Measurements from ENCODE around the gene ABHD3. TPM values are rescaled to one million over a fixed set of nuclear protein-coding genes. Genes with fewer than 3 reads are reported as not detected.

The ABHD3 gene
- total and polyA plus RNA-seq, 8 donors: 8.9 to 33.4 (median 18.9) TPM

- no peaks in the 10 kb centered on the region for H3K9me3 ChIP-seq
- H3K27me3 ChIP-seq: no peaks in the 10 kb centered on the region
- intact Hi-C loops (cut with DNase I; ENCODE audit: low total_unique reads): no loop called here
- no peak overlapping the region for H3K27ac ChIP-seq
- 98 to 100% (median 98%) methylated on average over 1 to 28 of the region's 28 CpGs for WGBS, 5 donors
- H3K36me3 ChIP-seq: peaks cover 0 to 9% (median 6%) of the 10 kb centered on the region in 4 donors
- no peak for DNase-seq
- H3K4me1 ChIP-seq: peaks cover 5 to 25% (median 15%) of the 10 kb centered on the region in 4 donors
- H3K4me3 ChIP-seq: no peak overlapping the region
- TF ChIP-seq CTCF (IDR thresholded peaks at IDR 0.05): no peak
- no peak for TF ChIP-seq POLR2A (IDR thresholded peaks at IDR 0.05)
- no peak for TF ChIP-seq EP300 (IDR thresholded peaks at IDR 0.05)
- TF ChIP-seq POLR2AphosphoS5 (IDR thresholded peaks at IDR 0.05): no peak
These were observed 1.9 kb upstream of the ABHD3 start for GRCh38 chr18:21706386-21706865.

- H3K4me1 ChIP-seq: peaks cover 5 to 25% (median 15%) of the 10 kb centered on the region in 4 donors
- DNase-seq: peak; percentile 34 to 57
- peaks cover 4 to 35% (median 29%) of the 10 kb centered on the region in 4 donors for H3K36me3 ChIP-seq
- no peaks in the 10 kb centered on the region for H3K9me3 ChIP-seq
- intact Hi-C loops (cut with DNase I; ENCODE audit: low total_unique reads): no loop called here
- 3 to 6% (median 3%) methylated on average over 17 of the region's 17 CpGs for WGBS, 5 donors
- peak overlapping the region; percentile 93 to 97 (median 96) for H3K27ac ChIP-seq
- H3K4me3 ChIP-seq: peak overlapping the region; percentile 71 to 94 (median 87)
- TF ChIP-seq POLR2A (IDR thresholded peaks at IDR 0.05) (no peak), POLR2AphosphoS5 (IDR thresholded peaks at IDR 0.05) (no peak), EP300 (IDR thresholded peaks at IDR 0.05) (no peak), CTCF (IDR thresholded peaks at IDR 0.05) (no peak)
- H3K27me3 ChIP-seq: no peaks in the 10 kb centered on the region
These were observed 1.2 kb downstream of the ABHD3 start for GRCh38 chr18:21703241-21703820.

GRCh38 chr18:21702602-21703001, 2.0 kb downstream of the ABHD3 start:
- Histone ChIP-seq H3K9me3 (no peaks in the 10 kb centered on the region), H3K4me3 (peak overlapping the region in 2 of 4 donors; percentile 71 to 86), H3K4me1 (peaks cover 5 to 25% (median 15%) of the 10 kb centered on the region in 4 donors), H3K27me3 (no peaks in the 10 kb centered on the region), H3K27ac (peak overlapping the region in 1 of 5 donors; percentile 95), H3K36me3 (peaks cover 4 to 40% (median 32%) of the 10 kb centered on the region in 4 donors)
- TF ChIP-seq POLR2AphosphoS5 (IDR thresholded peaks at IDR 0.05): no peak
- no peak for TF ChIP-seq CTCF (IDR thresholded peaks at IDR 0.05)
- 76 to 79% (median 77%) methylated on average over 5 of the region's 5 CpGs for WGBS, 5 donors
- no peak for DNase-seq
- intact Hi-C loops (cut with DNase I; ENCODE audit: low total_unique reads): no loop called here

GRCh38 chr18:21701621-21702020, 3.0 kb downstream of the ABHD3 start:
- DNase-seq: no peak
- Histone ChIP-seq H3K4me3 (no peak overlapping the region), H3K27me3 (no peaks in the 10 kb centered on the region), H3K9me3 (no peaks in the 10 kb centered on the region), H3K27ac (no peak overlapping the region), H3K4me1 (peaks cover 5 to 25% (median 15%) of the 10 kb centered on the region in 4 donors), H3K36me3 (peaks cover 4 to 44% (median 32%) of the 10 kb centered on the region in 4 donors)
- TF ChIP-seq CTCF (IDR thresholded peaks at IDR 0.05): no peak
- no peak for TF ChIP-seq EP300 (IDR thresholded peaks at IDR 0.05)
- no peak for TF ChIP-seq POLR2A (IDR thresholded peaks at IDR 0.05)
- TF ChIP-seq POLR2AphosphoS5 (IDR thresholded peaks at IDR 0.05): no peak
- 88 to 94% (median 92%) methylated on average over 2 of the region's 2 CpGs for WGBS, 5 donors
- intact Hi-C loops (cut with DNase I; ENCODE audit: low total_unique reads): no loop called here
